Fibroblast of skin of right quadriceps (primary cell): Measurements from ENCODE around the gene MOB3B.

Experiments
- DNase-seq: peaks from one replicate; pipeline ENCODE4 v3.0.0-alpha.2; 2013

Gene MOB3B

DNA sequence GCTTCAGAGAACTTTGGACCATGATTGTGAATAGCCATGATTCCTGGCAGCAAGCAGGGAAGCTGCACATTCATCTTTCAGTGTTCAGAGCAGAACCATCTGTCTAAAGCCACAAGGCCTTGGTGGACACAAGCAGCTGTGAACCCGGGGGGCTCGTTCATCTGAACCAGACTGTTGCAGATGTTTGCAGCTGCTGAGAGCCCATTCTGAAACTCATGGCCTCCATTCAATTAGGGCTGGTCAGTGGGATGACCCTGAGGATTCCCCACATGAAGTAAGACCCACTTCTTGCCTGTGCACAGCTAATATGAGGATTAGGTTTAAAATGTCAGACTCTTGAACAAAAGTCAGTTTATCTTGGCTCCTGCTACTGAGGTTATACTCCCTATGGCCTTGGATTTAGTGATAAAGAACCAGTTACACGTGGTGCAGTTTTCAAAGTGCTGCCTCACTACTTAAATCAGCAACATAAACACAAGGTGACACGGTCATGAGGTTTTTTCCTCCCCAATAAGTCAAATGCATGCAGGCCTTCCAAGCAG is 115.3 kb downstream of the MOB3B start:
- no peak for DNase-seq

DNA sequence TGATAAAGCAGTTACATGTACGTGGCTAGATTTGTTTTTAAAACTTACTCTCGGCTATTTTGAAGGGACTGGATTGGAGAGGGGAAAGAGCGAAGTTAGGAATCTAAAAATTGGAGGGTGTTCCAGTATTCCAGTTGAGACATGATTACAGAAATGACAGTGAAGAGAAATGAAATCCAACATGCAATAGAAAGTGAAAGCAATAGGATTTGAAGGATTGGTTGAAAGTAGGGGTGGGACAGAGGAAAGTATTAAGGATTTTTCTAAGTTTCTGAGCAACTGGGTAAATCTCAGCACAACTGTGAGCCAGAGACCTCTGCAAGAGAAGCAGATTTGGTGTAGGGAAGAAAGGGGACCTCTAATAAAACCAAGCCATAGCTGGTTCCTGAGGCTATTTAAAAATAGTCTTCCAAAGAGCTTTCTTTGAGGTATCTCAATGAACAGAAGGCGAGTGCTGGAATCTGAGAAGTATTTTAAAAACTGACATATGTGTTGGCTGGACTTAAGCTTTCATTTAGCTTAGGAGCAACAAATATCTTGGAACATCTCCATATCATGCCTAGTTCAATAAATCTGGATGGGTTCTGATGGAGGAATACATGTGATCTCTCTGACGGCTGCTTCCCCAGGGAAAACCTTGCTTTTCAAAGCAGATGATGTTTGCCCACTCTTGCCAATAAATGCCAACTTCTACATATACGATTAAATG is 115.9 kb downstream of the MOB3B start:
- DNase-seq: no peak

DNA sequence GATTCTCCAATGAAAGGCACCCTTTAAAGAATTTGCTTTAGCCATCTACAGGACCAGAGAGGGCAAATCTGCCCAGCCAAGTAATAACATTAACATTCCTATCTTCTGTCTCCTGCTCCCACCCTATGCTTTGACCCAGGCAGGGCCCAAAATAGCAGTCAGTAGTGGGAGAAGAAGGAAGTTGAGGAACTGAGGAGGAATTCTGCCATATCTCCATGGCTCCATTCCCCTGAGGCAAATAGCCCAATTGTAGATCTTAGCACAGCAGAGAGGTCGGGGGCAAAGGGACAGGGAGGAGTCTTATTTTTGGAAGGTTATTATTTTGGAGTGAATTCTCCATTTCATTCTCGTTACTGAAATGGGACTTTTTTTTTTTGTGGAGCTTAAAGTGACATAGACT is 116.7 kb downstream of the MOB3B start:
- DNase-seq: no peak

DNA sequence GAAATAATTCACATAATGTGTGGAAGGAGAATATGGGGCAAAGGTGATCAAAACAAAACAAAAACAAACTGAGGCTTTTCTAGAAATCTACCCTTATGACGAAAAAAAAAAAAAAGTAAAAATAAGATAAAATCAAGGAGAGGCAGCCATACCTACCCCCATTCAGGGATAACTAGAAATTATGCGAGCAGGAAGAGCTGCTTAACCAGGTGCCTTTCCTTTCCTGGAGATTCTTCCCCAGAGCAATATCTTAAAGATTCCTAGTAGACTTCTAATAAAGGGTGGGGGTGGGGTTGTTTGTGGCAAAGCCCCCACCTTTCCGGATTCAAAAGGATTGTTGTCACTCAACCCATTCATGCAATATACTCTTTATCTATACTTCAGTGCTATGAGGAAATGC is 117.5 kb downstream of the MOB3B start:
- no peak for DNase-seq

DNA sequence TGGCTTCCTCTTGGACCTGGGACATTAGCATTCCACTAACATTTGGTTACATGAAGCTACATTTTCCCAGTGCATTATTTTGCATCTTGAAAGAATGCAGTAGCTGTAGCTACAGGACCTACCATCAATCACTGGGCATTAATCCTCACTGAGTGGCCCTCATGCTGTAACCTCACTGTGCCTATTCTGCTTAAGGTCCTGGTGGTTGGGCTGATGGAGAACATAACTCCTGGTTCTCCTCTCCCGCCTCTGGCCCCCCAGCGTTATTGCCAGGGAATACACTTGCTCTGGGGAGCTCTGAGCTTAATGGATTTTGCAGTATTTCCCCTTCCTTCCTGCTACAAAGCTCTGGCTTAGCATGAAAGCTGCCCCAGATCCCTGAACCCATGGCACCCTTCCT is 121.1 kb downstream of the MOB3B start:
- peak; percentile 5 for DNase-seq

DNA sequence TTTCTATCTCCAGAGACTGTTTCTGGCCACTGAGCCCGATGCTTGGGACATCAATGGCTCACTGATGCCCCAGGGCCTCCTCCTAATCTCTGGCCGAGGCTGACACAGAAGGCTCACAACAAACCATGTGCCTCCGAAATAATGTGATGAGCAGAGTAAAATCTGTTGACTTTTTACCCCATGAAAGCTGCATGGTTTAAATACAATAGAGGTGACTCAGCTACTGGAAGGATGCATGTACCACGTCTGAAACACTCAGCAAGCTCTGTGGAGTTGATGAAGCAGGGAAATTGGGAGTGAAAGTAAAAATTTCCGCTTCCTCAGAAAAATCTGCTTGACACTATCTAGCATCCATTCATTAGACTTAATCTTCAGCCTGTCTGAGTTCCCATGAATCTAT is 121.6 kb downstream of the MOB3B start:
- DNase-seq: peak; percentile 64

DNA sequence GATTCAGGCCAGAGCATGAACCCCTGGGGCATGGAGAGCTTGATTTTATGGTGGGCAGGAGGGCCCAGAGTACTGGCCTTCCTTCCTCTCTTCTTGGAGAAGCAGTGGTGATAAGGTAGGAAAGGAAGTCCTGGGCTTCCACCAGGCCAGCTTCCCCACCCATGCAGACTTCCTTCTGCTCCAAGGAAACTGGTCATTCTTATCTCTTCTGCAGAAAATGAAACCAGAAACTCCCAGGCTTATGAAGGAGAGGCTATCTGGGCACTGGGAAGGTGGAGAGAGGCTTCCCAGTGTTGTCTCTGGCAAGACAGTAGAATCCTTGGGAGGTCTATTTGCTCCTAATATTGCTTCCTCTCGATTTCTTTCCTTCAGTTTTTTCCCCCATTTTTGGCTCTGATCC is 122.1 kb downstream of the MOB3B start:
- DNase-seq: no peak

DNA sequence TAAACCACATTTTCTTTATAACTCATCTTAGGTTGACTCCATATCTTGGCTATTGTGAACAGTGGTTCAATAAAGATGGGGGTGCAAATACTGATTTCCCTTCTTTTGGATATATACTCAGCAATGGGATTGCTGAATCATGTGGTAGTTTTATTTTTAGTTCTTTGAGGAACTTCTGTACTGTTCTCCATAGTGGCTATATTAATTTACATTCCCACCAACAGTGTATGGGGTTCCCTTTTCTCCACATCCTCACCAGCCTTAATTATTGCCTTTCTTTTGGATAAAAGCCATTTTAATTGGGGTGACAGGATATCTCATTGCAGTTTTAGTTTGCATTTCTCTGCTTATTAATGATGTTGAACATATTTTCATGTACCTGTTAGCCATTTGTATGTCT is 125.0 kb downstream of the MOB3B start:
- DNase-seq: no peak

DNA sequence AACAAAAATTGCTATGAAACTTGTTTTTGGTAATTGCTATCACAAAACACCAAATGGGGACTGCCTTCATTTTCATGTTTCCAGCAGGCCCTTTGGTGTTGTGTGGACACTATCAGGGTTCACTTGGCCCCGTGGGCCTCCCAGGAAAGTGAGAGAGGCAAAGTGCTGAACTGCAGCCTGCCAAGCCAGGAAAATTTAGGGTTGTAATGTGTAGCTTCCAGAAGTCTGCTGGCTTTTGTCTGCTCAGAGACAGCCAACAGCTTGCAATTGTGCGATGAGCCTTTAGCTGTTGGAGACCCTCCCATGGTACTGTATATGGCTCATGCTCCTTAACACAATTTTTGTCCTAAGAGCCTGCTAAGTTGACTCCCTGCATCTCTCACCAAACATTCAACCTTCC is 127.0 kb downstream of the MOB3B start:
- no peak for DNase-seq

DNA sequence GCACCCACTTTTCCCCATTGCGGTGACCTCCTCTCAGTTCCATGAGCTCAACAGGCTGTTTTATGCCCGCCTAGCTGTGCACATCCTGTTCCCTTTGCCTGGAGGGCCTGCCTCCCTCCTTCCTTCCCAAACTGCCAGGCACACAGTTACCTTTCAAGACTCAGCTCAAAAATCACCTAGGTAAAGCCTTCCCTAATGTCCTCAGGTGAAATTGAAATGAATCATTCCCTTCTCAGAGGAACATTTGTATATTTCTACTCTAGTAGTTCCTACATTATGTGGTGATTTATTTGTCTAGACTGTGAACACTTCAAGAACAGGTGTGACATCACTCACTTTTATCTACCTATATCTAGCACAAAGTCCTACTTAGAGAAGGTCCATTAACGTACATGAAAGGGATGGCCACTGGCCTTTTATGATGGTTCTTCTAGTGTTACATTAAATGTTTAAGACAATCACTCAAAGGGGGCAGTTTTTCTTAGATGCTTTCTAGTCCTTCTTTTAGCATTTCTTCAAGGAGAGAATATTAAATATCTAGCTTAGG is 129.2 kb downstream of the MOB3B start:
- DNase-seq: no peak

DNA sequence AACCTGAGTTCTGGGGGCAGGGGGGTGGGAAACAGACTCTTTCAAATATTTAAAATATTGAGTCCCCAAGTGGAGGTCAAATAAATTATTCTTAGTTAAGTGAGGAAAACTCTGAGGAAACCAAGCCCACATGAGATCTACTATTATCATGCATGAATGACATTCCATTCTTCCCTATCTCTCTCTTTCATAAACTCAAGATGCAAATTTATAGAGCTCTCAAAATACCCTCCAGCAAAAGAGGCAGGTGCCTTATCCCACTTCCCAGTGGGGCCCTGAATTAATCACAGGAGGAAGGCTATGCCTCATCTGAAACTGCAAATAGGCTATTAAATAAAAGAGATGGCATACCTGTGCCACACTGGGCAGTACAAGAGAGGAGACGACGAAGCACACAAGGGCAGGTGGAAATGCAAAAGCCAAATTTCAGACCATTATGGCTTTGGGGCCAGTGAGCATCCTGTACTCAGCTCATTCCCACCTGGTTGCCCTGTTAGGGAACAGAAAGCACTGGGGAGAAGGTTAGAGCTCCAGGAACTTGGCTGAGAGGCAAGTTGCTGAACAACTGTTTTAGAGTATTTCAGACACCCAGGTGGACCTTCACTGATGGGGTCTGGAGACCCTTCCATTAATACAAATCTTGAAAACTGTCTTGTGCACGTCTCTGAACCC is 130.5 kb downstream of the MOB3B start:
- DNase-seq: no peak

DNA sequence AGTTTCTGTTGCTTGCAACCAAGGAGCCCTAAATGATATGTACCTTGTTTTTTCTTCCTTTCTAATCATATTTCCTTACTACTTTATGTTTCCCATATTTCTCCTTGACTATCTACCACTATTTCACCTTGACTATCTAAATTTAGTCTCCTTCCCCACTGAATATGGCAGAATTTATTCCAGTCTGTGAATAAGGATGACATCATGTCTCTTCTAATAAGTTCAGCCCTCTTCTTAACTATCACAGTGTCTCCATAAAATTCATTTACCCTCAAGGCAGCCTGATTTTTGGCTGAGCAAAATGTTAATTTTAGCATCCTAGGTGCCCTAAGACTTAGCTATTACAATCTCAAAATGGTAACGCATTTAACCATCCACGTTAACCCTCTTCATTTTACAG is 133.1 kb downstream of the MOB3B start:
- DNase-seq: no peak

DNA sequence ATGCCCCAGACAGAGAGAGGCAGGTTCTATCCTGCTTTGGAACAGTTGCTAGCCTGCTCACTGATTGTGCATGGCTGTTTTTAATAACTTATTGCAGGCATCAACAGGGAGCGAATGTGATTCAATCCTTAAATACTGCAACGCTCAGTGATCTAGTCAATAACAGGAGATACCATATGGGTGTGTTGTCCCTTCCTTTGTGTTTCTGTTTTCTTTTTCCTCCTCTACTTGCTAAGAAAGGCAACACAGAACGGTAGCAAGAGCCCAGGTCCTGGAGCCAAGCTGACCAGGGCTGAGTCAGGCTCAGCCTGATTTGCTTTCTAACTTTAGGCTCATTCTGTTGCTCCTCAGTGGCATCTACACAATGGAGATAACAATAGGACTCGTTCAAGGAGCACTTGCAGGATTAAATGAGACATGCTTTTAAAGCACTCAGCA is 134.1 kb downstream of the MOB3B start:
- no peak for DNase-seq

DNA sequence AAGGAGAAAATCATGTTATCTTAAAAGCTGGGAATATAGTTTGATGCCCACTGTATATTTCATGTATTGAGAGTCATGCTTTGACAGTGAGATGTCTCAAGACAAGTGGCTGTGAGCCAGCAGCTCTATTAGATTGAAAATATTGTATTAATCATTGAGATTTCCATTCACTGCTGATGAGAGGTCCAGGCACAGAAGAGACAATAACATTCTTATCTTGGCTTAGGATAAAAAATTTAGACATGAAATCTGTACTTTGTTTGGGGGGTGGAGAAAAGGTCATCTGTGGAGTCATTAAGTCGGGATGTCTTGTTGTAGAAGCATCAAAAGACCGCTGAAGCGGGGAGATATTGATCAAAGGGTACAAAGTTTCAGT is 134.8 kb downstream of the MOB3B start:
- DNase-seq: no peak

DNA sequence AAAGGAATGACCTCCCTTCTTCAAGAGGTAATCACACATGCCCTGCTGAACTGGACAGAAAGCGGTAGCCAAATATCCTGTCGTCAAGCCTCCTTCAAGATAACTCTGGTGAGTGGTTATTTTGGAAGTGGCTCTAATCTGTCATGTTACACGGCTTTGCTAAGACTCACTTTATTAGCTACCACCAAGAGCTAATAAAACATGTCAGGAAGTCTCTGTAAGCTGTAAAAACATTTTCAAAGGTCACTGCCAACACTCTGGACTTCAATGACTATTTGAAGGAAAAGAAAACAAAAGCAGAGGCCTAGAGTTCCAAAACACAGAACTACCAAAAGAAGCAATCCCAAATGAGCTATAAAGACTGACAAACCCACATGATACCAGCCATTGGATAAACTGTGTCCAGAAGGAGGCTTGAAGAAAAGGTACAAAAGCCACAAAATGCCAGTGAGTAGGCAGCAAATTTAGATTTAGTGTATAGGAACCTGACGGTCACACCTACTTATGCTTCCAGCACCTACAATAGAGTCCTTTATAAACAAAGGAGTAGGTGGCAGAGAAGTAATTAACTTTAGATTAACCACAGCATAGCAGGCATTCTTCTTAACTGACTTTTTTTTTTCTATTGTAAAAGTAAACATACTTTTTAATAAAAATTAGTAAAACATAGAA is 135.3 kb downstream of the MOB3B start:
- no peak for DNase-seq

DNA sequence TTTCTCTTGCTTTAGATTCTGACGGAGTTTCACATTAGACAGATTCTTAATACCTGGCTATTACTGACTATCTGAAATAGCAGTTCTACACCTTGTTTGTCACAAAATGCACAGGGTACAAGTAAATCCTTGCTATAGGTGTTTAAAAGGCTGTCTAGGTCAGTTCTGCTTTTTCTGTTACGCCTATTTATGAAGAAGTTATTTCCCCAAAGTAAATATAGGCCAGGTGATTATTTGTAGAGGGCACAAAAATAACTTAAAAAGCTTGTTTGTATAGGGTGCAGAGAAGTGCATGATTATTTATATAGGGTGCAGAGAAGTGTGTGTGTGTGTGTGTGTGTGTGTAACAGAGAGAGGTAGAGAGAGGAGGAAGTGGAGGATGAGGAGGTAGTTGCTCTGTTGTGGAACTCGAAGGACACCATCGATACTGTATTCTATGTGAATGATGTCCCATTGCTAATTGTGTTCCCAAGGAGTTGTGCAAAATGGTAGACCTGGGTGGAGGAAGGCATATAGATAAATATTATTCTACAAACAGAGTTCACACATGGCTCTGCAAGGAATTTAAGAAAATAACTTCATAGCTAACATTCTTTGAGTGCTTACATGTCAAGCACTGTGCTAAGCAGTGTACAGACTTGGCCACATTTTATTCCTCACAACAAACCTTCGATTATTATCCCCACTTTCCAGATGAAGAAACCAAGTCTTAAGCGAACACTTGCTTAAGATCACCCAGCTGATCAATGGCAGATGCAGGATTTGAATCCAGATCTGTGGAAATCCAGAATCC is 136.4 kb downstream of the MOB3B start:
- DNase-seq: no peak

DNA sequence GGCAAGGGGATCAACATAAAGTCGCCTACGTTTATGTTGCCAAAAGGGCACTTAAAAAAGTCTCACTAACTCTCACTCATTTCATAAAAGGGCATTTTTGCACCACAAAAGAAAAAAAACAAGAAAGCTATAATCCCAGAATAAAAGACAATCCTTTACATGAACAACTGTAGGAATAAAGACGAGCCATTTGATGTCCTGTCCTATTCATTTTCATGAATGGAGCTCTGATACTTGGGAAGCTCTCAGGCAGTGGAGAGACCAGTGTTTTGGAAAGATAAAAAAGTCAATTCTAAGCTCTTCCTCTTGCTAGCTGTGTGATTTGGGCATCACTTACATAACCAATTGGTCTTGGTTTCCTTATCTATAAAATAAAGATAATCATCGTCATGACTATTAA is 137.2 kb downstream of the MOB3B start:
- DNase-seq: no peak

DNA sequence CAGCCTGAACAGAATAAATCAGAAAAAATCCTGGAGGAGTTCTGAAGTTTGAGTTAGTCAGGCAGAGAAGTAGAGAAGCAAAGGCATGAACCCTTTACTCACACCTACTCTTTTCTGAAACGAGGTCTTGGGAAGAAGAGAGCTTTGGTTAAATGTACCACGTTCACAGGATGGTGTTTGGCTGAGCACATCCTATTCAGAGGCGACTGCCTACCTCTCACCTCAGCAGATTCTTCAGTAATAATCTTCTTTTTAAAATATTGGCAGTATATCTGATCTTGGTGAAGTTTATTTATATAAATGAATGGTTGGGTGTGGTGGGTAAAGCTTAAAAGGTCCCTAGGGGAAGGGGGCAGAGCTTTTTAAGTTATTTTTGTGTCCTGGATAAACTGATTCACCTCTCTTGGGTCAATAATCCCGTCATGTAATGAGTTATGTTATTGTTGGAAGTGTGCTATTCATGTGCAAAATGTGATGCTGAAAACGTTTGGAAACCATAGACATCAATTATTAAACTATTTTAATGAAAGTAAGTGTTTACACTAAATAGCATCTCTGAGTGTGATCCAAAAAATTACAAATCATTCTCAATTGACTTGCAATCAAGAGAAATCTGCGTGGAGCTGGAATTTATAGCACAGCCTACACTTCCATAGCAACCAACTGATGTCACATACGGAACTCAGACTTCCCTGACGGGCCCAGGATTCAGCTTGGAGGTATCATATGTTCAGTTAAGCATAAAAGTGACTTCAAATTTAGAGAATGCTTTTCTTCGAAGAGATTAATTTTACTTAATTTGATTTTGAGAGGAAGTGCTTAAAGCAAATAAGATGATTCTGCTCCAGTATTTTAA is 138.3 kb downstream of the MOB3B start:
- no peak for DNase-seq

DNA sequence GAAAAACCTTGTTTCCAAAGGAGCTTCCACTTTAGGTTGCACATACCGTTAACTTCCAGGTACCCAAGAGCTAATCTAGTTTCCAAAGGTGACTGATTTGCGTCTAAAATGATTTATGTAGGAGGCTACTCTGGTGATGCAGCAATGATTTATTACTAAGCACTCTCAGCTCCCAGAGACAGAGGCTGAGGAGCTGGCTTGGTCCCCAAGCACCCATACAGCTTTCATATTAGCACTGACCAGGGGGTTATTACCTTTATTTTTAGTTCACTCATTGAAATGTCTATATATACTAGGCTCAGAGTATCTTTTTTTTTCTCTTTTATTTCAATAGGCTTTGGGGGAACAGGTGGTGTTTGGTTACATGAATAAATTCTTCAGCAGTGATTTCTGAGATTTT is 141.5 kb downstream of the MOB3B start:
- no peak for DNase-seq

DNA sequence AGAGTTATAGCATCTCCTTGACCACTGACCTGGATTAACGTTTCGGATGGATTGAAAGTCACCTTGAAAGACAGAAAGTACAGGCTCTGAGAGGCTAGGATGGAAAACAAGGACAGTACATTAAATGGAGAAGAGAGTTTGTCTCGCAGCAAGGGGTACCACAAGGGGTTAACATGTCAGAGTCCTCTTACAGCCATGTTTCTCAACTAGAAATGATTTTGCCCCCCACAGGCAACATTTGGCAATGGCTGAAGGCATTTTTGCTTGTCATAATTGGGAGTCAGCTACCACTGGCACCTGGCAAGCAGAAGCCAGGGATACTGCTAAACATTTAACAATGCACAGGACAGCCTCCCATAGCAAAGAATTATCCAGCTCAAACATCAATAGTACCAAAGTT is 141.9 kb downstream of the MOB3B start:
- no peak for DNase-seq

DNA sequence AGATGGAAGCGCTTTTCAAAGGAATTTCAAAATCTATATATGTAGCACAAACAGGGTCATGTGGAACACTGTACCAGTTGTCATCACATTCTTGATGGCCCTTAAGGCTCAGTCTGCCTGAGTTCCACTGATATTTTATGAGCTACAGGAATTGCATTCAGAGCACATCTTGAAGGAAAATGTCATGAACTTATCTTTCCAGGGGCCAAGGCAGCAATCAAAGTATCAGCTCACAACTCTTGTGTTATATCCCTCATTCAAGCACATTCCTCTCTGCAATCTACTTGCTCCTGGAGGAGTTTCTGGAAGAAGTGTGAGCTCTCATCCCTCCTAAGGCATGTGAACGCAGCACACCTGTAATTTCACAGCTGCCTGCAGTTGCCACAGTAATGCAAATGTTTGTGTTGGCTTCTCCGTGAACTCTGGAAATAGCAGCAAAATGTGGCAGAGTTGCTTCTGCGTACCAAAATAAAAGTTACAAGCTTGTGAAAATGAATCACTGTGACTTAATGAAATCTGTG is 143.0 kb downstream of the MOB3B start:
- no peak for DNase-seq
